Body of pancreas (tissue), 4 donors: ENCODE results near the gene AKR1D1. TPM values are rescaled to one million over a fixed set of nuclear protein-coding genes. Genes with fewer than 3 reads are reported as not detected.
"Not testable (repeated sequence)": the region's sequence is repeated elsewhere in the genome, so short reads cannot be mapped to it uniquely, and the experiment has no call there.

Experiments
- ATAC-seq: fragments of 150-250 bp; one replicate; pipeline ENCODE4 v1.9.1; 2016
- DNase-seq, 4 donors: peaks; one replicate each; pipeline ENCODE4 v3.0.0-alpha.2; 2019
- H3K27ac ChIP-seq, 4 donors: fragments of 200-600 bp; sonication (generic); 1 replicate in 3 of 4; 2 replicates in 1 of 4; pipeline versions ENCODE4 v1.5.1 to v1.6.1; 2016 to 2019; ENCODE audit warnings: mild to moderate bottlenecking in 1 of 4, mixed read lengths in 1 of 4, moderate library complexity in 1 of 4
- H3K27me3 ChIP-seq, 2 donors: fragments of 200-600 bp; sonication (generic); one replicate each; pipeline ENCODE4 v1.6.0; 2016; ENCODE audit warnings: mild to moderate bottlenecking in 1 of 2
- H3K36me3 ChIP-seq, 2 donors: fragments of 200-600 bp; sonication (generic); replicated peaks in 1 of 2; 2 replicates each; pipeline ENCODE4 v1.5.1; 2016; ENCODE audit warnings: low read depth in 2 of 2; ENCODE audit not compliant: insufficient read depth in 1 of 2
- H3K4me1 ChIP-seq: fragments of 200-600 bp; sonication (generic); one replicate; pipeline ENCODE4 v1.6.0; 2016
- H3K4me3 ChIP-seq, 2 donors: fragments of 200-600 bp; sonication (generic); 1 replicate in 1 of 2; 2 replicates in 1 of 2; pipeline ENCODE4 v1.5.1; 2016 to 2019
- H3K9me3 ChIP-seq, 3 donors: fragments of 200-600 bp; sonication (generic); 1 replicate in 2 of 3; 2 replicates in 1 of 3; pipeline ENCODE4 v1.5.1; 2016
- CTCF ChIP-seq, 7 experiments: fragments of 450-650 bp in 4 of 7; fragments of 200-600 bp in 3 of 7; sonication (generic) in 3 of 7; IDR thresholded peaks; one replicate each; pipeline ENCODE4 v1.5.1; 2016 to 2019; ENCODE audit warnings: antibody characterized with exemption in 7 of 7
- POLR2A ChIP-seq, 3 donors: fragments of 450-650 bp; IDR thresholded peaks; one replicate each; pipeline ENCODE4 v1.6.1; 2016; ENCODE audit warnings: antibody characterized with exemption in 3 of 3, mild to moderate bottlenecking in 2 of 3
- WGBS, 2 donors: methylation state at CpG; one replicate each; pipeline ENCODE4 v1.1.5; 2017; 5-methylcytosine and 5-hydroxymethylcytosine counted together
- intact Hi-C: fragments of 100-400 bp; cut with DNase I; formaldehyde crosslinking; loops from one replicate; pipeline ENCODE4 v1.15.1; 2023
- total RNA-seq, 2 donors: library from RNA; depleted of rRNA; stranded (reverse); fragments of >200 nt; gene quantifications; one replicate each; pipeline ENCODE4 v1.1.0, GENCODE V29; 2016

AKR1D1 gene
- total RNA-seq, 2 donors from 2014 or later: not detected

DNA sequence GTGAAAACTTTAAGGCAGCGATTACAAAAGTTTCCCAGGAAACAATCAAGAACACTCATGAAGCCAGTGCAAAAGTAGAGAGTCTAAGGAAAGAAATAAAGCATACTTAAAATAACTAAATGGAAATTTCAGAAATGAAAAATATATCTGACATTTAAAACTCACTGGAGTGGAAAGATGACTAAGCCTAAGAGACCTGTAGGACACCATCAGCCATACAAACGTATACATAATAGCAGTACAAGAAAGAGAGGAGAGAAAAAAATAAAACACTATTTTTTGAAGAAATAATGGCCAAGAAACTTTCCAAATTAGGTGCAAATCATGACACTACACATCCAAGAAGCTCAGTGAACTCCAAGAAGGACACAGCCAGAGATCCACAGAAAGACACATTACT, 5.4 kb upstream of the AKR1D1 start:
- no peak for DNase-seq
- 84 to 87% methylated on average over 2 of the region's 2 CpGs for WGBS, 2 donors
- TF ChIP-seq POLR2A (IDR thresholded peaks at IDR 0.05) (no peak), CTCF (IDR thresholded peaks at IDR 0.05) (no peak)

DNA sequence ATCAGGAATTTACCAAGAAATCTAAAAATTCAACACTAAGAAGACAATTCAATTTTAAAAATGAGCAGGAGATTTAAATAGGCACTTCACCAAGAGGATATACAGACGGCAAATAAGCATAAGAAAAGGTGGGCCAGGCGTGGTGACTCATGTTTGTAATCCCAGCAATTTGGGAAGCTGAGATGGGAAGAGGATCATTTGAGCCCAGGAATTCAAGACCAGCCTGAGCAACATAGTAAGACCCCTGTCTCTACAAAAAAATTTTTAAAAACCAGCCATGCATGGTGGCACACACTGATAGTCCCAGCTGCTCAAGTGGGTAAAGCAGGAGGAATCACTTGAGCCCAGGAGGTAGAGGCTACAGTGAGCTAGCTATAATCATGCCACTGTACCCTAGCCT, 3.5 kb upstream of the AKR1D1 start:
- H3K27ac ChIP-seq: no peak overlapping the region
- no peaks in the 10 kb centered on the region for H3K4me1 ChIP-seq
- H3K9me3 ChIP-seq: no peaks in the 10 kb centered on the region
- intact Hi-C loops: no loop called here
- DNase-seq (no peak), ATAC-seq (no peak)
- H3K36me3 ChIP-seq: no peaks in the 10 kb centered on the region
- H3K27me3 ChIP-seq: no peaks in the 10 kb centered on the region
- H3K4me3 ChIP-seq: no peak overlapping the region
- 84 to 92% methylated on average over 2 of the region's 2 CpGs for WGBS, 2 donors
- TF ChIP-seq CTCF (IDR thresholded peaks at IDR 0.05) (no peak), POLR2A (IDR thresholded peaks at IDR 0.05) (no peak)

More for the DNA sequence above, 5.4 kb upstream of the AKR1D1 start:
- Histone ChIP-seq H3K27me3 (no peaks in the 10 kb centered on the region), H3K36me3 (no peaks in the 10 kb centered on the region), H3K9me3 (no peaks in the 10 kb centered on the region), H3K4me3 (no peak overlapping the region), H3K4me1 (no peaks in the 10 kb centered on the region), H3K27ac (no peak overlapping the region)
- intact Hi-C loops: no loop called here
- no peak for ATAC-seq

DNA sequence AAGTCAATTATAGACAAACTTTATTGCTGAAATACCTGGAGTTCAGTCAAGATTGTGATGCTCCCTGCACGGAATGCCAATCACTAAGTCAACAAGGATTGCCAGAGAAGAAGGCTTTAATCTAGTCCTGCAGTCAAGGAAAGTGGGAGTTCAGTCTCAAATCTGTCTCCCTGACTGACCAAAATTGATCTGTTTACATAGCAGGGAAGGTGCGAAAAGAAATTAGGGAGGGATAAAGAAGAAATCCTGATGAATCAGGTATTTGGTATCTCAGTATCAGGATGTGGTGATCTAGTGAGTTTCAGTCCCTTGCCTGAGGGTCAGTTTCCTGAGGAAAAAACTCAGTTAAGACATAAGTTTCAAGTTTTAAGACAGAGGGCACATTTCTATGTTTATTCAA, 2.1 kb upstream of the AKR1D1 start:
- WGBS, 2 donors: 54 to 55% methylated on average over 2 of the region's 2 CpGs
- no peaks in the 10 kb centered on the region for H3K27me3 ChIP-seq
- ATAC-seq: no peak
- intact Hi-C loops: no loop called here
- DNase-seq: no peak
- no peaks in the 10 kb centered on the region for H3K4me1 ChIP-seq
- no peak overlapping the region for H3K4me3 ChIP-seq
- H3K36me3 ChIP-seq: no peaks in the 10 kb centered on the region
- TF ChIP-seq POLR2A (IDR thresholded peaks at IDR 0.05) (no peak), CTCF (IDR thresholded peaks at IDR 0.05) (no peak)
- no peak overlapping the region for H3K27ac ChIP-seq
- H3K9me3 ChIP-seq: no peaks in the 10 kb centered on the region

- no peaks in the 10 kb centered on the region for H3K9me3 ChIP-seq
- intact Hi-C loops: no loop called here
- no peak overlapping the region for H3K4me3 ChIP-seq
- 21 to 29% methylated on average over 1 of the region's 1 CpG for WGBS, 2 donors
- H3K27me3 ChIP-seq: no peaks in the 10 kb centered on the region
- ATAC-seq: no peak
- TF ChIP-seq CTCF (IDR thresholded peaks at IDR 0.05): no peak
- no peak overlapping the region for H3K27ac ChIP-seq
- no peaks in the 10 kb centered on the region for H3K36me3 ChIP-seq
- DNase-seq: no peak
- no peaks in the 10 kb centered on the region for H3K4me1 ChIP-seq
Measured at GRCh38 chr7:138074540-138074939, 1.7 kb upstream of the AKR1D1 start.

GRCh38 chr7:138075350-138075749, 909 bp upstream of the AKR1D1 start:
- ATAC-seq: no peak
- intact Hi-C loops: no loop called here
- WGBS, 2 donors: 59 to 66% methylated on average over 3 of the region's 3 CpGs
- no peaks in the 10 kb centered on the region for H3K9me3 ChIP-seq
- TF ChIP-seq CTCF (IDR thresholded peaks at IDR 0.05): no peak
- TF ChIP-seq POLR2A (IDR thresholded peaks at IDR 0.05): no peak
- no peak for DNase-seq
- H3K4me3 ChIP-seq: no peak overlapping the region
- no peaks in the 10 kb centered on the region for H3K4me1 ChIP-seq
- no peaks in the 10 kb centered on the region for H3K36me3 ChIP-seq
- no peaks in the 10 kb centered on the region for H3K27me3 ChIP-seq
- H3K27ac ChIP-seq: no peak overlapping the region

- H3K27me3 ChIP-seq, H3K27ac ChIP-seq, DNase-seq, H3K4me1 ChIP-seq, H3K9me3 ChIP-seq, ATAC-seq, H3K36me3 ChIP-seq, H3K4me3 ChIP-seq, intact Hi-C loops: not testable (repeated sequence)
- 87 to 88% methylated on average over 1 of the region's 1 CpG for WGBS, 2 donors
Measured at GRCh38 chr7:138075786-138076185, 473 bp upstream of the AKR1D1 start.
